Adrenal gland (tissue), 12 donors: Measurements from ENCODE around the gene CDON. TPM values are rescaled to one million over a fixed set of nuclear protein-coding genes. Genes with fewer than 3 reads are reported as not detected.
"Not testable (repeated sequence)": the region's sequence is repeated elsewhere in the genome, so short reads cannot be mapped to it uniquely, and the experiment has no call there.

Source experiments
- DNase-seq, 7 donors: peaks; one replicate each; pipeline ENCODE4 v3.0.0-alpha.2; 2019 to 2020
- H3K27ac ChIP-seq, 5 donors: fragments of 200-600 bp; sonication (generic) in 4 of 5; 1 replicate in 3 of 5; 2 replicates in 2 of 5; pipeline versions ENCODE4 v1.5.1 to v1.8.0; 2016 to 2020; ENCODE audit warnings: mild to moderate bottlenecking in 1 of 5
- H3K27me3 ChIP-seq: fragments of 200-600 bp; 2 replicates; pipeline ENCODE4 v1.8.0; 2021
- H3K36me3 ChIP-seq, 2 donors: fragments of 200-600 bp; replicated peaks in 1 of 2; 1 replicate in 1 of 2; 2 replicates in 1 of 2; pipeline versions ENCODE4 v1.5.1 to v1.8.0; 2018 to 2022
- H3K4me1 ChIP-seq, 2 donors: fragments of 200-600 bp; replicated peaks in 1 of 2; 1 replicate in 1 of 2; 2 replicates in 1 of 2; pipeline versions ENCODE4 v1.5.1 to v1.8.0; 2018 to 2021
- H3K4me3 ChIP-seq, 4 donors: fragments of 200-600 bp; sonication (generic) in 3 of 4; one replicate each; pipeline ENCODE4 v1.5.1; 2016 to 2018
- H3K9me3 ChIP-seq, 3 donors: fragments of 200-600 bp; sonication (generic) in 1 of 3; replicated peaks in 1 of 3; 1 replicate in 2 of 3; 2 replicates in 1 of 3; pipeline versions ENCODE4 v1.5.1 to v1.8.0; 2016 to 2021
- CTCF ChIP-seq, 6 experiments: fragments of 450-650 bp in 4 of 6; fragments of 200-600 bp in 2 of 6; sonication (generic) in 1 of 6; IDR thresholded peaks; 1 replicate in 5 of 6; 2 replicates in 1 of 6; pipeline versions ENCODE4 v1.5.1 to v1.8.0; 2016 to 2021; ENCODE audit warnings: antibody characterized with exemption in 6 of 6, mild to moderate bottlenecking in 2 of 6, moderate library complexity in 1 of 6
- POLR2A ChIP-seq, 2 donors: fragments of 450-650 bp; IDR thresholded peaks; one replicate each; pipeline ENCODE4 v1.6.1; 2017; ENCODE audit warnings: antibody characterized with exemption in 2 of 2, mild to moderate bottlenecking in 2 of 2, moderate library complexity in 1 of 2
- WGBS, 4 donors: extraction: QIAGEN DNeasy Blood & Tissue Kit in 2 of 4; methylation state at CpG; one replicate each; pipeline versions ENCODE4 v1.1.5 to v1.1.7; 2013 to 2017; 5-methylcytosine and 5-hydroxymethylcytosine counted together
- intact Hi-C, 2 donors: fragments of 100-400 bp; cut with DNase I; formaldehyde crosslinking; loops; one replicate each; pipeline versions ENCODE4 v1.14.1 to v1.15.0; 2022 to 2023
- polyA plus RNA-seq, 3 donors: library from polyadenylated mRNA; stranded (reverse); fragments of 200-250 nt in 2 of 3; fragments of 350-450 nt in 1 of 3; fragmentation: Illumina TruSeq in 1 of 3; extraction: RNeasy Lipid Tissue Mini Kit (QIAGEN cat#74804) in 1 of 3; gene quantifications; one replicate each; pipeline ENCODE4 v1.2.3, GENCODE V29; 2013 to 2014
- total RNA-seq, 9 donors: library from RNA; depleted of rRNA in 4 of 9; stranded (reverse); fragments of >200 nt in 4 of 9; fragments of 120-200 nt in 1 of 9; fragmentation: NEBNext Ultra II Directional in 1 of 9; extraction: Animal tissue kit (Norgen Biotek cat#: 25700) in 1 of 9; gene quantifications; one replicate each; pipeline versions ENCODE4 v1.1.0 to v1.2.4, GENCODE V29; 2013 to 2023
- donor health status: healthy with polysubstance abuse.
- donor health status: Bipolar disorder and iron deficiency.
- donor health status: DM: yes; HTN: yes; CAD: no.
- donor health status: DM: no; HTN: no; CAD: no.
- donor health status: DM: no; HTN: no; CAD: no.
- donor health status: DM: yes; HTN: yes; CAD: no.

The CDON gene
- total and polyA plus RNA-seq, 12 donors, result 0.90 to 12.1 (median 3.9) TPM

DNA sequence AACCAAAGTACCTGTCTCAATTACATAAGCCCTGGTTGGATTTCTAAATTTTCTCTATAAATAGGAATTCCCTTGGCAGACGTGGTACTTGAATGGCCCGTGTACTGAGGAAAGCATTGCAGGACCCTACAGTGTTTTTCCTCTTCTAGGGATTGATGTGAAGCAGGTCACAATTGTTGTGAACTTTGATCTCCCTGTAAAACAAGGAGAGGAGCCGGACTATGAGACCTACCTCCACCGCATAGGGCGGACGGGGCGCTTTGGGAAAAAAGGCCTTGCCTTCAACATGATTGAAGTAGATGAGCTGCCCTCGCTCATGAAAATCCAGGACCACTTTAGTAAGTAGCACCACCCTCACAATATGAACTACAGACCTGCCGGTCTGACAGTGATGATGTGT, 141.6 kb downstream of the CDON start:
- Histone ChIP-seq H3K4me1 (peaks cover 0 to 3% of the 10 kb centered on the region in 2 donors), H3K36me3 (no peaks in the 10 kb centered on the region), H3K27ac (no peak overlapping the region), H3K27me3 (no peaks in the 10 kb centered on the region), H3K9me3 (no peaks in the 10 kb centered on the region), H3K4me3 (no peak overlapping the region)
- intact Hi-C loops, result loop anchor here (5.0 kb wide), 2 partner anchors 136 to 271 kb away; no protein-coding TSS in a partner anchor
- TF ChIP-seq CTCF (IDR thresholded peaks at IDR 0.05), result no peak
- TF ChIP-seq POLR2A (IDR thresholded peaks at IDR 0.05), result no peak
- DNase-seq, result peak in 1 of 7 donors; percentile 23
- WGBS, 4 donors, result 75 to 88% (median 77%) methylated on average over 9 of the region's 9 CpGs

DNA sequence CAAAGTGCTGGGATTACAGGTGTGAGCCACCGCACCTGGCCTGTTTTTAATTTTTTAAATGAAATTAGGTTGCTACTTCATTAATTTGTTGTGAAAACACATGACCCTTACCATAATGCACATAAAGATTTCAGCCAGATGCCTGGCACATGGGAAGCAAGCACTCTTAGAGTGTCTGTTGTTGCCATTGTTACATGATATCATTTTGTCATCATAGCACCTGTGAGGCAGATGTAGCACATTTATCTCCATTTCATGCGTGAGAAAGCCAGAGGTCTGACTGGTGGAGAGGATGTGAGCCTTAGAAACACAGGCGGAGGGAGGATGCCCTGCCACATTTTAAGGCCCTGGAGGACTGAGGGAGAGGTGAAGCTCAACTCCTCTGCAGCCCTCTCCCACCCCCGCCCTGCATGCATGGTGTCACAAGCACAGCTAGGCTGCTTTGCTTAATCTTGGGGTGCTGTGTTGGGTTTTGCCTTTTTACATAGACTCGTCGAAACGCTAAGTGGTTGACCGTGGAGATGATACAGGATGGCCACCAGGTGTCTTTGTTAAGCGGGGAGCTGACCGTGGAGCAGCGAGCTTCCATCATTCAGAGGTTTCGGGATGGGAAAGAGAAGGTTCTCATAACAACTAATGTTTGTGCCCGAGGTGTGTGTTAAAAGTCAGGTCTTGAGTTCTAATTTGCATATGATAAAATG, 144.4 kb downstream of the CDON start:
- TF ChIP-seq POLR2A (IDR thresholded peaks at IDR 0.05), result no peak
- TF ChIP-seq CTCF (IDR thresholded peaks at IDR 0.05), result no peak
- Histone ChIP-seq H3K36me3 (no peaks in the 10 kb centered on the region), H3K27me3 (no peaks in the 10 kb centered on the region), H3K4me3 (no peak overlapping the region), H3K27ac (no peak overlapping the region), H3K9me3 (no peaks in the 10 kb centered on the region), H3K4me1 (no peaks in the 10 kb centered on the region)
- intact Hi-C loops, result no loop called here
- DNase-seq, result peak in 1 of 7 donors; percentile 44
- 75 to 83% (median 80%) methylated on average over 12 to 13 of the region's 13 CpGs for WGBS, 4 donors

- intact Hi-C loops, result no loop called here
- 78 to 87% (median 82%) methylated on average over 12 of the region's 12 CpGs for WGBS, 4 donors
- TF ChIP-seq POLR2A (IDR thresholded peaks at IDR 0.05), result no peak
- TF ChIP-seq CTCF (IDR thresholded peaks at IDR 0.05), result no peak
- Histone ChIP-seq H3K4me3 (no peak overlapping the region), H3K27me3 (no peaks in the 10 kb centered on the region), H3K9me3 (no peaks in the 10 kb centered on the region), H3K27ac (no peak overlapping the region), H3K36me3 (no peaks in the 10 kb centered on the region), H3K4me1 (no peaks in the 10 kb centered on the region)
- DNase-seq, result no peak
Measured at GRCh38 chr11:125916683-125917347, 145.9 kb downstream of the CDON start.

DNA sequence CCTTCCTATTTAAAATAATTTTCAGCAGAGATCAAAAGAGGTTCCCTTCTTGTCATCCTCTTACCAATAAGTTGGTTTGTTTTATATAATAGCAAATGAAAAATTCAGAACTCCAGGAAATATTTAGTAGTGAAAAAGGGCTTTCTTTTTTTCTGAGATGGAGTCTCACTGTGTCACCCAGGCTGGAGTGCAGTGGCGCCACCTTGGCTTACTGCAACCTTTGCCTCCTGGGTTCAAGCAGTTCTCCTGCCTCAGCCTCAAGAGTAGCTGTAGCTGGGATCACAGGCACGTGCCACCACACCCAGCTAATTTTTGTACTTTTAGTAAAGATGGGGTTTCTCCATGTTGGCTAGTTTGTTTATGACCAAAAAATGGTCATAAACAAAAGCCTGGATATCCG, 148.1 kb downstream of the CDON start:
- not testable (repeated sequence) for H3K4me3 ChIP-seq

More for the DNA sequence above, 148.1 kb downstream of the CDON start:
- H3K36me3 ChIP-seq, H3K27ac ChIP-seq, H3K27me3 ChIP-seq, H3K4me1 ChIP-seq, intact Hi-C loops, DNase-seq, H3K9me3 ChIP-seq: not testable (repeated sequence)
- 67 to 84% (median 77%) methylated on average over 3 of the region's 3 CpGs for WGBS, 4 donors
